ENCODE data around the gene PRR5L.

GRCh38 chr11:36458129-36458915 lies 162.2 kb downstream of the PRR5L start:
- no peak for TF ChIP-seq EZH2phosphoT487 (IDR thresholded peaks at IDR 0.05; ENCODE audit: unreplicated experiment)
- no peak for TF ChIP-seq REST (IDR thresholded peaks at IDR 0.05; ENCODE audit: unreplicated experiment)
- TF ChIP-seq CTCF (conservative IDR thresholded peaks at IDR 0.05; ENCODE audit: low read depth in 2 of 2) = peak; percentile 20 to 22; a peak in 2 of 4 replicates
- TF ChIP-seq JUNB (IDR thresholded peaks at IDR 0.05; ENCODE audit: unreplicated experiment) = no peak
- no peak for TF ChIP-seq ZNF114 (CRISPR knock-in tag; IDR thresholded peaks at IDR 0.05)
- TF ChIP-seq EZH2 (IDR thresholded peaks at IDR 0.05; ENCODE audit: low read depth, unreplicated experiment) = no peak
- TF ChIP-seq POLR2AphosphoS5 (IDR thresholded peaks at IDR 0.05; ENCODE audit: low read depth) = no peak
- no peak for TF ChIP-seq ETS1 (IDR thresholded peaks at IDR 0.05)
- TF ChIP-seq STAT1 (IDR thresholded peaks at IDR 0.05; ENCODE audit: unreplicated experiment) = no peak
- TF ChIP-seq CREB1 (CRISPR knock-in tag; IDR thresholded peaks at IDR 0.05; ENCODE audit: low read depth) = no peak
- no peak for TF ChIP-seq ZNF462 (CRISPR knock-in tag; IDR thresholded peaks at IDR 0.05)
- TF ChIP-seq ZNF331 (CRISPR knock-in tag; IDR thresholded peaks at IDR 0.05; ENCODE audit: low read depth) = no peak
- TF ChIP-seq NANOG (IDR thresholded peaks at IDR 0.05; ENCODE audit: borderline replicate concordance) = no peak

Measured in GM23338 (cell line).